ENCODE results near the gene KRT10. TPM values are rescaled to one million over a fixed set of nuclear protein-coding genes. Genes with fewer than 3 reads are reported as not detected.

The KRT10 gene
- total RNA-seq, 2 experiments from 2014 or later, result 10.7 to 39.7 TPM

DNA sequence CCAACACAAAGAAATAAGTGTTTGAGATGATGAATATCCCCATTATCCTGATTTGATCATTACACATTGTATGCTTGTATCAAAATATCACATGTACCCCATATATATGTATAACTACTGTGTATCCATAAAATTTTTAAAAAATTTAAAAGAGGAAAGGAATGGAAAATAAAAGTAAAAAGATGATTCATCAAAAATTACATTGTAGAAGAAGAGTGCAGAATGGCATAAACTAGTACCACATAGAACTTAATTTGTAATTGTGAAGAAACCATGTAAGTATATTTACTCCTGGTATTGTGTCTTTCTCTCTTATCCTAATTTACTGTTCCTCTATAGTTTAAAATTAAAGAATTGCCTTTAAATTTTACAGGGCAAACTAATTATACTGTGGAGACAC, 11.5 kb upstream of the KRT10 start:
- H3K4me3 ChIP-seq (ENCODE audit: low read depth, low read length, poor library complexity, severe bottlenecking), result no peak overlapping the region
- no peaks in the 10 kb centered on the region for H3K79me2 ChIP-seq (ENCODE audit: insufficient read depth, low read depth, low read length)
- no TSS peak for BruUV-seq (replicated peaks)
- TF ChIP-seq, protein P1, sequence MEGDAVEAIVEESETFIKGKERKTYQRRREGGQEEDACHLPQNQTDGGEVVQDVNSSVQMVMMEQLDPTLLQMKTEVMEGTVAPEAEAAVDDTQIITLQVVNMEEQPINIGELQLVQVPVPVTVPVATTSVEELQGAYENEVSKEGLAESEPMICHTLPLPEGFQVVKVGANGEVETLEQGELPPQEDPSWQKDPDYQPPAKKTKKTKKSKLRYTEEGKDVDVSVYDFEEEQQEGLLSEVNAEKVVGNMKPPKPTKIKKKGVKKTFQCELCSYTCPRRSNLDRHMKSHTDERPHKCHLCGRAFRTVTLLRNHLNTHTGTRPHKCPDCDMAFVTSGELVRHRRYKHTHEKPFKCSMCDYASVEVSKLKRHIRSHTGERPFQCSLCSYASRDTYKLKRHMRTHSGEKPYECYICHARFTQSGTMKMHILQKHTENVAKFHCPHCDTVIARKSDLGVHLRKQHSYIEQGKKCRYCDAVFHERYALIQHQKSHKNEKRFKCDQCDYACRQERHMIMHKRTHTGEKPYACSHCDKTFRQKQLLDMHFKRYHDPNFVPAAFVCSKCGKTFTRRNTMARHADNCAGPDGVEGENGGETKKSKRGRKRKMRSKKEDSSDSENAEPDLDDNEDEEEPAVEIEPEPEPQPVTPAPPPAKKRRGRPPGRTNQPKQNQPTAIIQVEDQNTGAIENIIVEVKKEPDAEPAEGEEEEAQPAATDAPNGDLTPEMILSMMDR (conservative IDR thresholded peaks at IDR 0.05; ENCODE audit: low read length), result no peak
- no peak for TF ChIP-seq EZH2phosphoT487 (IDR thresholded peaks at IDR 0.05; ENCODE audit: borderline replicate concordance, low read depth, low read length)
- CTCF ChIA-PET (ENCODE audit: unreplicated experiment), result no interaction called here
- H3K4me2 ChIP-seq (ENCODE audit: low read length), result no peak overlapping the region
- H3K36me3 ChIP-seq (ENCODE audit: insufficient read depth, low read length), result no peaks in the 10 kb centered on the region
- H3K9me3 ChIP-seq (ENCODE audit: low read length), result no peaks in the 10 kb centered on the region
- intact Hi-C loops (cut with micrococcal nuclease; ENCODE audit: unreplicated experiment), result no loop called here
- no peak overlapping the region for H2AFZ ChIP-seq (ENCODE audit: low read length)
- H3K4me1 ChIP-seq (ENCODE audit: insufficient read depth, low read length, poor library complexity, severe bottlenecking), result no peaks in the 10 kb centered on the region
- no peak for DNase-seq (ENCODE audit: low spot score)
- H3K9me2 ChIP-seq (ENCODE audit: insufficient read depth, low read length), result no peaks in the 10 kb centered on the region
- POLR2A ChIA-PET, result interaction anchor here (1.3 kb wide), 1 partner anchor 15 kb away, joined by 7 read pairs; no protein-coding TSS in a partner anchor
- no peaks in the 10 kb centered on the region for H4K20me1 ChIP-seq (ENCODE audit: insufficient read depth, low read length)
- H3K27ac ChIP-seq (ENCODE audit: low read depth, low read length, poor library complexity, severe bottlenecking), result no peak overlapping the region

- Histone ChIP-seq H3K9me2 (ENCODE audit: insufficient read depth, low read length) (no peaks in the 10 kb centered on the region), H3K4me3 (ENCODE audit: low read depth, low read length, poor library complexity, severe bottlenecking) (no peak overlapping the region), H2AFZ (ENCODE audit: low read length) (no peak overlapping the region), H4K20me1 (ENCODE audit: insufficient read depth, low read length) (no peaks in the 10 kb centered on the region), H3K36me3 (ENCODE audit: insufficient read depth, low read length) (no peaks in the 10 kb centered on the region), H3K4me2 (ENCODE audit: low read length) (no peak overlapping the region), H3K27ac (ENCODE audit: low read depth, low read length, poor library complexity, severe bottlenecking) (no peak overlapping the region), H3K4me1 (ENCODE audit: insufficient read depth, low read length, poor library complexity, severe bottlenecking) (no peaks in the 10 kb centered on the region), H3K79me2 (ENCODE audit: insufficient read depth, low read depth, low read length) (no peaks in the 10 kb centered on the region), H3K9me3 (ENCODE audit: low read length) (no peaks in the 10 kb centered on the region)
- POLR2A ChIA-PET, result interaction anchor here (0.7 to 1.3 kb wide), 2 partner anchors 14 to 27 kb away, joined by 3 to 7 read pairs; no protein-coding TSS in a partner anchor
- intact Hi-C loops (cut with micrococcal nuclease; ENCODE audit: unreplicated experiment), result no loop called here
- TF ChIP-seq, protein P1 (conservative IDR thresholded peaks at IDR 0.05; ENCODE audit: low read length), result no peak
- TF ChIP-seq EZH2phosphoT487 (IDR thresholded peaks at IDR 0.05; ENCODE audit: borderline replicate concordance, low read depth, low read length), result no peak
- BruUV-seq (replicated peaks), result no TSS peak
- no peak for DNase-seq (ENCODE audit: low spot score)
- CTCF ChIA-PET (ENCODE audit: unreplicated experiment), result no interaction called here
These were observed 10.4 kb upstream of the KRT10 start for GRCh38 chr17:40832840-40833239.

DNA sequence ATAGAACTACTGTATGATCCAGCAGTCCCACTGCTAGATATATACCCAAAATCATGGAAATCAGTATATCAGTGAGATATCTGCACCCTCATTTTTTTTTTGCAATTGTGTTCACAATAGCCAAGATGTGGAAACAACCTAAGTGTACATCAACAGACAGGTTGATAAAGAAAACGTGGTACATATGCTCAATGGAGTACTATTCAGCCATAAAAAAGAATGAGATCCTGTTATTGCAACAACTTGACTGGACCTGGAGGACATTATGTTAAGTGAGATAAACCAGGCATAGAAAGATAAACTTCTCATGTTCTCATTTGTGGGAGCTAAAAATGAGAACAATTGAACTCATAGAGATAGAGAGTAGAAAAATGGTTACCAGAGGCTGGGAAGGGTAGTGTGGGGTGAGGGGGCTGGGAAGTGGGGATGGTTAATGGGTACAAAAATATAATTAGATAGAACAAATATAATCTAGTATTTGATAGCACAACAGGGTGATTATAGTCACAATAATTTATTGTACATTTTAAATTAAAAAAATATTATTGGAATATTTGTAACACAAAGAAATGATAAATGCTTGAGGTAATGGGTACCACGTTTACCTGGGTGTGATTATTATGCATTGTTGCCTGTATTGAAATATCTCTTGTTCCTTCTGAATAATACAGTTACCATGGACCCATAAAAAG, 7.8 kb upstream of the KRT10 start:
- H3K4me2 ChIP-seq (ENCODE audit: low read length), result no peak overlapping the region

More for the DNA sequence above, 7.8 kb upstream of the KRT10 start:
- DNase-seq (ENCODE audit: low spot score), result no peak
- H3K4me3 ChIP-seq (ENCODE audit: low read depth, low read length, poor library complexity, severe bottlenecking), result no peak overlapping the region
- BruUV-seq (replicated peaks), result no TSS peak
- no peak overlapping the region for H3K27ac ChIP-seq (ENCODE audit: low read depth, low read length, poor library complexity, severe bottlenecking)
- intact Hi-C loops (cut with micrococcal nuclease; ENCODE audit: unreplicated experiment), result no loop called here
- H2AFZ ChIP-seq (ENCODE audit: low read length), result no peak overlapping the region
- TF ChIP-seq, protein P1 (conservative IDR thresholded peaks at IDR 0.05; ENCODE audit: low read length), result no peak
- no peak for TF ChIP-seq EZH2phosphoT487 (IDR thresholded peaks at IDR 0.05; ENCODE audit: borderline replicate concordance, low read depth, low read length)
- no peaks in the 10 kb centered on the region for H3K79me2 ChIP-seq (ENCODE audit: insufficient read depth, low read depth, low read length)
- no peaks in the 10 kb centered on the region for H3K36me3 ChIP-seq (ENCODE audit: insufficient read depth, low read length)
- no peaks in the 10 kb centered on the region for H4K20me1 ChIP-seq (ENCODE audit: insufficient read depth, low read length)
- H3K9me2 ChIP-seq (ENCODE audit: insufficient read depth, low read length), result no peaks in the 10 kb centered on the region
- ChIA-PET CTCF (ENCODE audit: unreplicated experiment) (no interaction called here), POLR2A (interaction anchor here (0.6 kb wide), 1 partner anchor 28 kb away, joined by 3 read pairs; no protein-coding TSS in a partner anchor)
- H3K4me1 ChIP-seq (ENCODE audit: insufficient read depth, low read length, poor library complexity, severe bottlenecking), result no peaks in the 10 kb centered on the region
- no peaks in the 10 kb centered on the region for H3K9me3 ChIP-seq (ENCODE audit: low read length)
